Neuron (in vitro differentiated cells): ENCODE measurements around the gene GPR108.

ENCODE experiments used
- H2AFZ ChIP-seq: one replicate; pipeline ENCODE4 v1.6.1; 2013; ENCODE audit warnings: low read depth, mild to moderate bottlenecking, inconsistent platforms, low read length, moderate library complexity
- H3K27me3 ChIP-seq: one replicate; pipeline ENCODE4 v1.6.1; 2013; ENCODE audit warnings: low read length; ENCODE audit not compliant: insufficient read depth
- H3K36me3 ChIP-seq: one replicate; pipeline ENCODE4 v1.6.1; 2013; ENCODE audit warnings: low read length; ENCODE audit not compliant: insufficient read depth
- H3K4me1 ChIP-seq: one replicate; pipeline ENCODE4 v1.6.1; 2013; ENCODE audit warnings: low read length; ENCODE audit not compliant: insufficient read depth
- H3K4me3 ChIP-seq: 2 replicates; pipeline ENCODE4 v1.5.1; 2013; ENCODE audit warnings: mild to moderate bottlenecking, low read length, moderate library complexity
- H3K9me3 ChIP-seq: one replicate; pipeline ENCODE4 v1.6.1; 2013; ENCODE audit warnings: low read length

Gene GPR108

DNA sequence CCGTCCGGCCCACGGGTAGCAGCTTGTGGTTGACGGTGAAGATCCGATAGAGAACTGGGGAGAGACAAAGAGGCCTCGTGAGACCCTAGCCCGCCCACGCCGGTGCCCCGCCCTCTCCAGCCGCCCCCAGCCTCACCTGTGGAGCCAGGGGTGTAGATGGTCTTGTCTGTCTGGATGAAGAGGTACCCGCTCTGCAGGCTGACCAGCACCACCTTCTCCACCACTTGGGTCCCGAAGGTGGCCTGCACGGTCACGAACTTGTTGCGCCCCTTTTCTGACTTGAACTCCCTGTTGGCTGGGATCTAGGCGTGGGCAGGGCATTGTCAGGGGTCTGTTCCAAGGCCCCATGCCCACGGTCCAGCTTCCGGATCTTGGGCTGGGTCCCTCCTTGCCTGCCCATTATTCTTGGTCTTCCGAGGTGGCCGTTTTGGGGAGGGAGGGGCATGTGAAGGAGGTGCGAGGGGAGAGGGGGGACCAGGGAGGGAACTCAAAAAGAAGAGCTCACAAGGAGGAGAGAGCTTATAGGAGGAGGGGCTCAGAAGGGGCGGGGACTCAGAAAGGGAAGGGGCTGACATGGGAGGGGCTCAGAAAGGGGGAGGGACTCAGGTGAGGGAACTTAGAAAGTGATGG lies 19.2 kb downstream of the GPR108 start:
- Histone ChIP-seq H2AFZ (no peak overlapping the region), H3K9me3 (no peaks in the 10 kb centered on the region), H3K4me1 (no peaks in the 10 kb centered on the region), H3K27me3 (no peaks in the 10 kb centered on the region), H3K4me3 (no peak overlapping the region), H3K36me3 (no peaks in the 10 kb centered on the region)

DNA sequence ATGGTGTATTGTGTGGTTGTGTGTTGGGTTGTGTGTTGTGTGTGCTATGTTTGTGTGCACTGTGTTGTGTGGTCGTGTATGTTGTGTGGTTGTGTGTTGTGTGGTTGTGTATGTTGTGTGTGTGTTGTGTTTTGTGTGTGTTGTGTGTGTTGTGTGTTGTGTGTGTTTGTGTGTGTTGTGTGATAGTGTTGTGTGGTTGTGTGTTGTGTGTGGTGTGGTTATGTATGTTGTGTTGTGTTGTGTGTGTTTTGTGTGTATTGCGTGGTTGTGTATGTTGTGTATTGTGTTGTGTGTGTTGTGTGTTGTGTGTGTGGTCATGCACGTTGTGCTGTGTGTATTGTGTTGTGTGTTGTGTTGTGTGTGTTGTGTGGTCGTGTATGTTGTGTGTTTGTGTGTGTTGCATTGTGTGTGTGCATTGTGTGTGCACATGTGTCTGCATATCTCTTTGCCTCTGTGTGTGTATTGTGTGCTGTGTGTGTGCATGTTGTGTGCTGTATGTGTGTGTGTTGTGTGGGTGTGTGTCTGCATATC lies 19.9 kb downstream of the GPR108 start:
- Histone ChIP-seq H3K36me3 (no peaks in the 10 kb centered on the region), H3K9me3 (peaks cover 3% of the 10 kb centered on the region), H3K4me1 (no peaks in the 10 kb centered on the region), H2AFZ (no peak overlapping the region), H3K27me3 (peaks cover under 1% of the 10 kb centered on the region), H3K4me3 (no peak overlapping the region)

GRCh38 chr19:6717036-6717435 lies 20.3 kb downstream of the GPR108 start:
- peaks cover 5% of the 10 kb centered on the region for H3K27me3 ChIP-seq
- H2AFZ ChIP-seq, result no peak overlapping the region
- no peaks in the 10 kb centered on the region for H3K36me3 ChIP-seq
- no peak overlapping the region for H3K4me3 ChIP-seq
- H3K4me1 ChIP-seq, result no peaks in the 10 kb centered on the region
- peaks cover 3% of the 10 kb centered on the region for H3K9me3 ChIP-seq

- peaks cover 9% of the 10 kb centered on the region for H3K27me3 ChIP-seq
- no peaks in the 10 kb centered on the region for H3K4me1 ChIP-seq
- no peak overlapping the region for H2AFZ ChIP-seq
- H3K36me3 ChIP-seq, result no peaks in the 10 kb centered on the region
- H3K4me3 ChIP-seq, result no peak overlapping the region
- H3K9me3 ChIP-seq, result peaks cover 3% of the 10 kb centered on the region
These were observed 20.8 kb downstream of the GPR108 start for GRCh38 chr19:6716610-6716970.

- H3K36me3 ChIP-seq, result no peaks in the 10 kb centered on the region
These were observed 22.4 kb downstream of the GPR108 start for GRCh38 chr19:6714749-6715555.

GRCh38 chr19:6713773-6714692 lies 23.3 kb downstream of the GPR108 start:
- Histone ChIP-seq H2AFZ (no peak overlapping the region), H3K4me3 (no peak overlapping the region), H3K36me3 (no peaks in the 10 kb centered on the region), H3K9me3 (peaks cover 3% of the 10 kb centered on the region), H3K4me1 (no peaks in the 10 kb centered on the region), H3K27me3 (peaks cover 33% of the 10 kb centered on the region)

More at GRCh38 chr19:6714749-6715555, 22.4 kb downstream of the GPR108 start:
- Histone ChIP-seq H2AFZ (no peak overlapping the region), H3K9me3 (peaks cover 3% of the 10 kb centered on the region), H3K27me3 (peaks cover 25% of the 10 kb centered on the region), H3K4me3 (no peak overlapping the region), H3K4me1 (no peaks in the 10 kb centered on the region)

GRCh38 chr19:6712692-6713670 lies 24.4 kb downstream of the GPR108 start:
- H3K9me3 ChIP-seq, result peaks cover 3% of the 10 kb centered on the region
- H2AFZ ChIP-seq, result no peak overlapping the region
- H3K4me1 ChIP-seq, result no peaks in the 10 kb centered on the region
- peaks cover 38% of the 10 kb centered on the region for H3K27me3 ChIP-seq
- no peaks in the 10 kb centered on the region for H3K36me3 ChIP-seq
- H3K4me3 ChIP-seq, result no peak overlapping the region

GRCh38 chr19:6712231-6712630 lies 25.1 kb downstream of the GPR108 start:
- peaks cover 38% of the 10 kb centered on the region for H3K27me3 ChIP-seq
- peaks cover 3% of the 10 kb centered on the region for H3K9me3 ChIP-seq
- no peaks in the 10 kb centered on the region for H3K4me1 ChIP-seq
- no peak overlapping the region for H2AFZ ChIP-seq
- no peaks in the 10 kb centered on the region for H3K36me3 ChIP-seq
- H3K4me3 ChIP-seq, result no peak overlapping the region

- Histone ChIP-seq H3K9me3 (peaks cover 3% of the 10 kb centered on the region), H3K4me3 (no peak overlapping the region), H3K4me1 (no peaks in the 10 kb centered on the region), H3K36me3 (no peaks in the 10 kb centered on the region), H2AFZ (no peak overlapping the region), H3K27me3 (peaks cover 38% of the 10 kb centered on the region)
These were observed 25.8 kb downstream of the GPR108 start for GRCh38 chr19:6711605-6712004.

DNA sequence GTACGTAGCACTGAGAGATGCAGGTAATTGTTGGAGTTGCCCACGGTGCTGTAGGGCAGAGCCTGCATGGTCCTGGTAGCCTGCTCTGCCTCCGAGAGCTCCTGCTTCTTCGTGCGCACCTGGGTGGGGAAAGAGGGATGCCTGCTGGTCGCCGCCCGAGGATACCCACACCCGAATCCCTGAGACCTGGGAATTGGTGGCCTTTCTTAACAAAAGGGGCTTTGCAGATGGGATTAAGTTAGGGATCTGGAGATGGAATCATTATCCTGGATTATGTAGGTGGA lies 26.4 kb downstream of the GPR108 start:
- H3K36me3 ChIP-seq, result no peaks in the 10 kb centered on the region
- H3K4me1 ChIP-seq, result no peaks in the 10 kb centered on the region

DNA sequence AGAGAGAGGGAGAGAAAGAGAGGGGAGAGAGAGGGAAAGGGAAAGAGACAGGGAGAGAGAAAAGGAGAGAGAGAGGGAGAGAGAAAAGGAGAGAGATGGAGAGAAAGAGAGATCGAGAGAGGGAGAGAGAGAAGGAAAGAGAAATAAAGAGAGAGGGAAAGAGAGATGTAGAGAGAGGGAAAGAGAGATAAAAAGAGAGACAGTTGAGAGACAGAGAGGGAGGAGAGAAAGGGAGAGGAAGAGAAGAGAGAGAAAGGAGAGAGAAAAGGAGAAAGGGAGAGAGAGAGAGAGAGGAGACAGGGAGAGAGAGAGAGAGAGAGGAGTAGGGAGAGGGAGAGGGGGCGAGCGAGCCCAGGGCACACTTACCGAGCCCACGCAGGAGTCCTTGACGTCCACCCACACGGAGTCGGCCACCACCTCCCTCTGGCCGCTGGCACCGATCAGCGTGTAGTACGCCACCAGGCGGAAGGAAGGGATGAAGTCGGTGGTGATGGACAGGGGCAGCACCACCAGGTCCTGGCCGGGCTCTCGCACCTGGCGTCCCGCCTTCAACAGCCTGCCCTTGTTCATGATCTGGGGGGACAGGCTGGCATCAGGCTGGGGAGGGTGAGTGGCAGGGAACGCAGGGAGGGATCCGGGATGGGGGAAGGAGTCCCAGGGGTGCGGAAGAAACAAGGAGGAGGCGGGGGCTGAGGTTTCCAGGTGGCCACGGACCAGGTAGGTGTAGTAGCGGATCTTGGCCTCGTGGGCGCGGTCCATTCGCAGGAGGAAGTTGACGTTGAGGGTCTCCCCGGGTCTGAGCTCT lies 26.9 kb downstream of the GPR108 start:
- no peaks in the 10 kb centered on the region for H3K36me3 ChIP-seq
- H3K9me3 ChIP-seq, result peaks cover 3% of the 10 kb centered on the region
- no peaks in the 10 kb centered on the region for H3K4me1 ChIP-seq
- H3K4me3 ChIP-seq, result no peak overlapping the region
- H3K27me3 ChIP-seq, result peaks cover 38% of the 10 kb centered on the region
- no peak overlapping the region for H2AFZ ChIP-seq

More for the DNA sequence above, 26.4 kb downstream of the GPR108 start:
- Histone ChIP-seq H3K9me3 (peaks cover 3% of the 10 kb centered on the region), H3K4me3 (no peak overlapping the region), H3K27me3 (peaks cover 38% of the 10 kb centered on the region), H2AFZ (no peak overlapping the region)
